ENCODE results near the gene PSEN2. TPM values are rescaled to one million over a fixed set of nuclear protein-coding genes. Genes with fewer than 3 reads are reported as not detected.
A peak's percentile ranks its signal among the peaks of the same experiment; 100 is the strongest.

Gene PSEN2
- total RNA-seq, 4 donors from 2014 or later = 31.4 to 57.8 (median 39.1) TPM

- TF ChIP-seq CTCF (IDR thresholded peaks at IDR 0.05) (no peak), POLR2A (IDR thresholded peaks at IDR 0.05) (no peak)
- H3K4me1 ChIP-seq = peaks cover 0 to 25% (median 0%) of the 10 kb centered on the region in 4 donors
- H3K27me3 ChIP-seq = no peaks in the 10 kb centered on the region
- H3K27ac ChIP-seq = no peak overlapping the region
- H3K9me3 ChIP-seq = no peaks in the 10 kb centered on the region
- DNase-seq = no peak
- no peaks in the 10 kb centered on the region for H3K36me3 ChIP-seq
- no peak overlapping the region for H3K4me3 ChIP-seq
These were observed 2.0 kb downstream of the PSEN2 start for GRCh38 chr1:226872437-226872836.

- Histone ChIP-seq H3K27ac (no peak overlapping the region), H3K27me3 (no peaks in the 10 kb centered on the region), H3K9me3 (no peaks in the 10 kb centered on the region), H3K36me3 (no peaks in the 10 kb centered on the region), H3K4me3 (no peak overlapping the region), H3K4me1 (peaks cover 0 to 25% (median 0%) of the 10 kb centered on the region in 4 donors)
- TF ChIP-seq CTCF (IDR thresholded peaks at IDR 0.05) = no peak
- no peak for TF ChIP-seq POLR2A (IDR thresholded peaks at IDR 0.05)
- DNase-seq = no peak
These were observed 3.6 kb downstream of the PSEN2 start for GRCh38 chr1:226873771-226874578.

GRCh38 chr1:226874579-226875425 is 4.4 kb downstream of the PSEN2 start:
- H3K4me1 ChIP-seq = peaks cover 0 to 25% (median 0%) of the 10 kb centered on the region in 4 donors
- H3K9me3 ChIP-seq = no peaks in the 10 kb centered on the region
- TF ChIP-seq POLR2A (IDR thresholded peaks at IDR 0.05) (no peak), CTCF (IDR thresholded peaks at IDR 0.05) (no peak)
- no peak overlapping the region for H3K4me3 ChIP-seq
- DNase-seq = no peak
- H3K27ac ChIP-seq = peak overlapping the region in 1 of 4 donors; percentile 56
- H3K36me3 ChIP-seq = no peaks in the 10 kb centered on the region
- H3K27me3 ChIP-seq = no peaks in the 10 kb centered on the region

GRCh38 chr1:226875641-226876295 is 5.4 kb downstream of the PSEN2 start:
- peak in 2 of 3 donors; percentile 86 to 88 for DNase-seq
- Histone ChIP-seq H3K27ac (peak overlapping the region in 2 of 4 donors; percentile 32 to 56), H3K27me3 (no peaks in the 10 kb centered on the region), H3K36me3 (peaks cover 0 to 6% (median 0%) of the 10 kb centered on the region in 3 donors), H3K4me1 (peaks cover 0 to 25% (median 0%) of the 10 kb centered on the region in 4 donors), H3K4me3 (peak overlapping the region in 1 of 4 donors; percentile 8), H3K9me3 (no peaks in the 10 kb centered on the region)
- TF ChIP-seq POLR2A (IDR thresholded peaks at IDR 0.05) = peak in 1 of 2 donors; percentile 58
- no peak for TF ChIP-seq CTCF (IDR thresholded peaks at IDR 0.05)

- H3K36me3 ChIP-seq = peaks cover 0 to 10% (median 0%) of the 10 kb centered on the region in 3 donors
- peaks cover 0 to 19% (median 5%) of the 10 kb centered on the region in 4 donors for H3K4me1 ChIP-seq
- no peak overlapping the region for H3K27ac ChIP-seq
- no peak for DNase-seq
- no peak overlapping the region for H3K4me3 ChIP-seq
- TF ChIP-seq POLR2A (IDR thresholded peaks at IDR 0.05) = no peak
- no peak for TF ChIP-seq CTCF (IDR thresholded peaks at IDR 0.05)
- H3K27me3 ChIP-seq = no peaks in the 10 kb centered on the region
- no peaks in the 10 kb centered on the region for H3K9me3 ChIP-seq
These were observed 7.3 kb downstream of the PSEN2 start for GRCh38 chr1:226877669-226878068.
